Measurements from ENCODE around the gene CHD5.
A peak's percentile ranks its signal among the peaks of the same experiment; 100 is the strongest.
"Not testable (repeated sequence)": the region's sequence is repeated elsewhere in the genome, so short reads cannot be mapped to it uniquely, and the experiment has no call there.

The CHD5 gene

DNA sequence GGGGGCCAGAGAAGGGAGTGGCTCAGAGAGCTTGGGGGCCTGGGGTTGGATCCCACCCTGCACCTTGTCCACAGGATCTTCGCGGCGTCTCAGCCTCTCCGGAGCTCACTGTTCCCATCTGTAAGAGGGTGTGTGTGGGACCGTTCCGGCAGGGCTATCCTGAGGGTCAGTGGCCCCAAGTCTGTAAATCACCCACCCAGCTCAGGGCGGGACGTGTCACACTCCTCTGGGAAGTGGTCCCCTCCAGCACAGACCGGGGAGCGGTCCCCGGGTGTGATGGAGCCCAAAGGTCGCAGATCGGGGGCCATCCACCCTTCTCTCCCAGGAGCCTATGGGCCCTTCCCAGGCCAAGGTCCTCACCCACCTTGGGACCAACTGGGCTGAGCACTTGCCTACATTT, 94.5 kb downstream of the CHD5 start:
- H3K27ac ChIP-seq = no peak overlapping the region
- no peak overlapping the region for H3K9ac ChIP-seq
- peaks cover 58% of the 10 kb centered on the region for H4K20me1 ChIP-seq
- no peak overlapping the region for H3K4me3 ChIP-seq
- H3K36me3 ChIP-seq = peaks cover 76% of the 10 kb centered on the region
- peaks cover 26% of the 10 kb centered on the region for H3K4me1 ChIP-seq
- H3K9me3 ChIP-seq = no peaks in the 10 kb centered on the region
- no peak overlapping the region for H3K4me2 ChIP-seq
- no peak for TF ChIP-seq Cebpa-rat (IDR thresholded peaks at IDR 0.05)
- H3K27me3 ChIP-seq = no peaks in the 10 kb centered on the region

DNA sequence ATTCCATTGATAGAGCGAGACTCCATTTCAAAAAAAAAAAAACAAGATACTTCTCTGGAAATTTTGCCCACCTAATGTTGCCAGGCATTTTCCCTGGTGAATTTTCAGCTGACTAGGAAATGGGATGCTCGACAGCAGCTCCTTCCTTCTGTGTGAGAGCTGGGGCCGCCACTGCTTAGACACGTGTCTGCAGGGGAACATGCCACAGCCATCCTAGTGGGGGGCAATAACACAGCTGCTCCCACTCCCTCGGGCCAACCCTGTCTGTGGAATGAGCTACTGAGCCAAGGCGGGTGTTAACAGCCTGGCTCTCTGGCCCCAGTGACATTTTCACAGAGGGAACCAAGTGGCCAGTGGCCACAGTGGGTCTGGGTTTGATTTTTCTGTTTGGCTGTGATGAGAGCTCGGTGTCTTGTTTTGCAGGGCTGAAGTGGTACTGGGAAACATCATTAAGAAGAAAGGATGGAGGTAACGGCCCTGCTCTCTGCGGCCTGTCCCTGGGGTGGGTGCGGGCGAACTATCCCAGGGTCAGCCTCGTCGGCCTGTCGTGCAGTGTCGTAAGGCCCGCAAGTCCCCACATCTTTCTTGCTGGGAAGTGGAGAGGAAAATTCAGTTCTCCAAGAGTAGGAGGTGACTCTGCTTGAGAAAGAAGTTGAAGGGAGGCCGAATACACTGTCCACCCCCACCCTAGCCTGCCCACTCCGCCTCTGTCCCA, 95.2 kb downstream of the CHD5 start:
- no peaks in the 10 kb centered on the region for H3K9me3 ChIP-seq
- H3K27me3 ChIP-seq = no peaks in the 10 kb centered on the region
- no peak overlapping the region for H3K4me3 ChIP-seq
- H3K4me1 ChIP-seq = peaks cover 30% of the 10 kb centered on the region
- no peak overlapping the region for H3K9ac ChIP-seq
- H4K20me1 ChIP-seq = peaks cover 58% of the 10 kb centered on the region
- TF ChIP-seq Cebpa-rat (IDR thresholded peaks at IDR 0.05) = no peak
- H3K27ac ChIP-seq = no peak overlapping the region
- no peak overlapping the region for H3K4me2 ChIP-seq
- H3K36me3 ChIP-seq = peaks cover 73% of the 10 kb centered on the region

DNA sequence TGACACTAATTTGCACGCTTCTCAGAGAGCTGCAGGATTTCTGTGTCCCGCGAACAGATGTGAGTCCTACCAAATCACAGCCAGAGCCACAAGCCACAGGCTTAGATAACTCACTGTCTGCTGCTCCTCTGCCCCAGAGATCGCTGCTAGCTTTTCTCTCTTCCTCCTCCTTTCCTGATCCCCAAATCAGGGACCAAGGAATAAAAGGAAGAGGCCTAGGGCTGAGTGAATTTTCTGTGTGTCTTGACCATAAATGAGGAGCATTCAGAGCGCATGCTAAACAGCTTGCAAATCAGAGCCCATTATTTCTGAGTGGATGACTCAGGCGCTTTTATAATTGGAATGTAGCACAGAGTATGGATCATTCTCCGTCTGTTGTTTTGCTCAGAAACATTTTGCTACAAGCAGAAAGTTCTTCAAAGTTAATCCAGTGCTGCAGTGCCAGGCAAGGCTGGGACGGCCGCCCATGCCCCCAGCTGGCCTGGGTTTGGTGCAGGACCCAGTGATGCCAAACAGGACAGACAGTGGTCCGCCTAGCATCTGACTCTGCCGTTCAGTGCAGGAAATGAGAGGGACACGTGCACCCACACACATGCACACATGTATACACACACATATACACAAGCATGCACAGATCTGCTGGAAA, 96.2 kb downstream of the CHD5 start:
- H3K9me3 ChIP-seq = no peaks in the 10 kb centered on the region
- no peak overlapping the region for H3K9ac ChIP-seq
- peaks cover 66% of the 10 kb centered on the region for H4K20me1 ChIP-seq
- no peaks in the 10 kb centered on the region for H3K27me3 ChIP-seq
- no peak for TF ChIP-seq Cebpa-rat (IDR thresholded peaks at IDR 0.05)
- no peak overlapping the region for H3K4me3 ChIP-seq
- no peak overlapping the region for H3K4me2 ChIP-seq
- peaks cover 40% of the 10 kb centered on the region for H3K4me1 ChIP-seq
- H3K36me3 ChIP-seq = peaks cover 63% of the 10 kb centered on the region
- no peak overlapping the region; the same call in 1 of the 2 replicates for H3K27ac ChIP-seq

DNA sequence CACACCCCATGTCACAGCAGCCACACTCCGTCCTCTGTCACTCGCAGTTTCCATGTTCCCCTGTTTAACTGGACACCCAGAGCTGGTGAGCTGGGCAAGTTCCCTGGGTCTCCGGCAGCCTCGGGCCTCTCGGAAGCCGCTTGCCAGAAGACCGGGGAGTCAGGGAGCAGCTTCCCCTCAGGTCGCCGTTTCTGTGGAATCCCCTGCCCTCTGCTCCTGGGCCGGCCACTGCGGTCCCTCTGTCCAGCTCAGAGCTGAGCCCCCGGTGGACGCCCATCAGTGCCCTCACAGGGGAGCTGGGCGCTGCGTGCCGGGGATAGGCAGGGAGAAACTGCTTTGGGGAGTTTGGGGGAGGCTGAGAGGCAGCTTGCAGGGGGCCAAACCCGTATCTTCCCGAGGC, 96.7 kb downstream of the CHD5 start:
- H3K9me3 ChIP-seq = no peaks in the 10 kb centered on the region
- H3K27ac ChIP-seq = no peak overlapping the region; the same call in 1 of the 2 replicates
- TF ChIP-seq Cebpa-rat (IDR thresholded peaks at IDR 0.05) = no peak
- peaks cover 66% of the 10 kb centered on the region for H3K36me3 ChIP-seq
- H3K4me1 ChIP-seq = peaks cover 45% of the 10 kb centered on the region
- no peak overlapping the region for H3K9ac ChIP-seq
- H3K27me3 ChIP-seq = no peaks in the 10 kb centered on the region
- H3K4me3 ChIP-seq = no peak overlapping the region
- no peak overlapping the region for H3K4me2 ChIP-seq
- H4K20me1 ChIP-seq = peaks cover 71% of the 10 kb centered on the region

DNA sequence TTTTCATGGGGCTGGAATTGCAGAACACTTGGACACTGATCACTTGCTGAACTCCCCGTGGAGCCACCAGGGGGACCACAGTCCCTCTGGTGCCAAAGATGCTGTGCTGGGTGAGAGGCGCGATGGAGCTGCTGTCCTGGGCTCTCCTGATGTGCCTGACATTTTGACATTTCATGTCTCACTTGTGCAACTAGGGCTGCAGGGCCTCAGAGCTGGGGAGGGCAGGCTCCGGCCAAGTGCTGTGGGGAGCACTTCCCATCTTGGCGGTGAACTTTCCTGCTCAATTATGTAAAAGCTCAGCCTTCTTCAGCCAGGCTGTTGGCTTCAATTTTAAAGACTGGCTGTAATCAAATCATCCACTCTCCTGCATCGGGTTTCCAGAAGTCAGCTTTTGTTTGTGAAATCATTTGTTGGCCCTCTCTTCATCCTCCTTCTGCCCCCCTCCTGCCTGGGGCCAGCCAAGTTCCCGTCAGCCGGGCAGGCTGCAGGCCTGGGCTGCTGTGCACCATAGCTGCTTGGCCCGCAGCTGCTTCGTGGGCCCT, 97.6 kb downstream of the CHD5 start:
- Histone ChIP-seq H3K36me3 (peaks cover 73% of the 10 kb centered on the region), H3K9me3 (no peaks in the 10 kb centered on the region), H3K9ac (no peak overlapping the region), H3K4me1 (peaks cover 53% of the 10 kb centered on the region), H3K27ac (no peak overlapping the region; the same call in 1 of the 2 replicates), H3K4me3 (no peak overlapping the region), H3K27me3 (no peaks in the 10 kb centered on the region), H3K4me2 (no peak overlapping the region), H4K20me1 (peaks cover 80% of the 10 kb centered on the region)
- no peak for TF ChIP-seq Cebpa-rat (IDR thresholded peaks at IDR 0.05)

DNA sequence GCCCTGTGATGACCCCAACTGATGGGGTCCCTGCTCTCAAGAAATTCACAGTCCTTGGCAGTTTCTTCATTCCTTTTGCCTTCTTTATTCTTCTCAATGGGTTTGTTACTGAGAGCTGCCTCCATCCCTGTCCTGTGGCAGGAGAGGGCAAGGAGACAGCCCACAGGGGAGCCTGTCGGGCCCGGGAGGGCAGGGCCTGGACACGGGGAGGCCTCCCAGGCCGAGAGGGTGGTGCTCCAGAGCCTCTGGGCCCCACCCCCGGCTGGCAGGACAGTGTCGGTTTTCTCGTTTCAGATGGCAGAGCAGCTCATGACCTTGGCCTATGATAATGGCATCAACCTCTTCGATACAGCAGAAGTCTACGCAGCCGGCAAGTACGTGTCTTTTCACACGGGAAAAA, 98.2 kb downstream of the CHD5 start:
- no peak overlapping the region for H3K4me3 ChIP-seq
- H3K4me2 ChIP-seq = no peak overlapping the region
- TF ChIP-seq Cebpa-rat (IDR thresholded peaks at IDR 0.05) = no peak

DNA sequence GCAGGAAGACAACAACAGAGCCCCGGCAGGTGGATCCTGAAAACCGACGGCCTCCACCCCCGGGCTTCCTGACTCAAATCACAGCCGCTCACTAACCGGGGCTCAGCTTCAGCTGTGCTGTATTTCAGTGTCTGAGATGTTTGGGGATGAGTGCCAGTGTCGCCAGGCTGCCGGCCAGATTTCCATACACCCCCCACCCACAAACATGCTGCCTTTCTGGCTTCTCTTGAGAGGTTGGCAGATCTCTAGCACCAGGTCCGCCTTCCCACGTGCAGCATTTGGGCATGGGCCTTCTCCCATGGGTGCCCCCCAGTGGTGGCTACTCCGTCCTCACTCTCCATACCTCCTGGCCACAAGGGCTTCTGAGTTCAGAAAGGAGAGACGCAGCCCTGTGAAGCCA, 99.7 kb downstream of the CHD5 start:
- Histone ChIP-seq H3K4me1 (peaks cover 50% of the 10 kb centered on the region), H3K9ac (0 out of 2 replicates have a peak overlapping the region, but pooled peaks have one; percentile 19), H3K27me3 (no peaks in the 10 kb centered on the region), H3K4me3 (no peak overlapping the region; the same call in 1 of the 2 replicates), H3K4me2 (peak overlapping the region; percentile 78), H4K20me1 (peaks cover 97% of the 10 kb centered on the region), H3K9me3 (no peaks in the 10 kb centered on the region), H3K36me3 (peaks cover 85% of the 10 kb centered on the region), H3K27ac (peak overlapping the region; percentile 52; the same call in 1 of the 2 replicates)
- no peak for TF ChIP-seq Cebpa-rat (IDR thresholded peaks at IDR 0.05)

More for the DNA sequence above, 98.2 kb downstream of the CHD5 start:
- Histone ChIP-seq H3K9ac (no peak overlapping the region), H3K9me3 (no peaks in the 10 kb centered on the region), H3K36me3 (peaks cover 76% of the 10 kb centered on the region), H3K27me3 (no peaks in the 10 kb centered on the region), H3K27ac (no peak overlapping the region; the same call in 1 of the 2 replicates), H4K20me1 (peaks cover 86% of the 10 kb centered on the region), H3K4me1 (peaks cover 50% of the 10 kb centered on the region)

DNA sequence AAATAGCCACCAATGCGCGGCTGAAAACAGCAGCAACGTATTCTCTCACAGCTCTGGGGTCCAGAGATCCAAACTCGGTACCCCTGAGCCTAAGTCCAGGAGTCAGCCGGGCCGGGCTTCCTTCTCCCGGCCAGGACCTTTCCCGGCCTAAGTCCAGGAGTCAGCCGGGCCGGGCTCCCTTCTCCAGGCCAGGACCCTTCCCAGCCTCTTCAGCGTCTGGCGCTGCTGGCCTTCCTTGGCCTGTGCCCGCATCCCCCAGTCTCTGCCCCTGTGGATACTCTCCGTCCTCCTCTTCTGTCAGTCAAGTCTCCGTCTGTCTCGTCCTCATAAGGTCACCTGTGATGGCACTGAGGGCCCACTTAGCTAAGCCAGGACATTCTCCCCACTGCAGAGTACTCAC, 102.2 kb downstream of the CHD5 start:
- Histone ChIP-seq H3K4me3 (no peak overlapping the region), H3K4me1 (peaks cover 50% of the 10 kb centered on the region), H3K9me3 (no peaks in the 10 kb centered on the region), H3K27ac (no peak overlapping the region), H3K27me3 (no peaks in the 10 kb centered on the region), H3K36me3 (peaks cover 87% of the 10 kb centered on the region), H3K4me2 (peak overlapping the region; percentile 78; the same call in 1 of the 2 replicates), H3K9ac (no peak overlapping the region), H4K20me1 (peaks cover 99% of the 10 kb centered on the region)
- TF ChIP-seq Cebpa-rat (IDR thresholded peaks at IDR 0.05) = no peak

DNA sequence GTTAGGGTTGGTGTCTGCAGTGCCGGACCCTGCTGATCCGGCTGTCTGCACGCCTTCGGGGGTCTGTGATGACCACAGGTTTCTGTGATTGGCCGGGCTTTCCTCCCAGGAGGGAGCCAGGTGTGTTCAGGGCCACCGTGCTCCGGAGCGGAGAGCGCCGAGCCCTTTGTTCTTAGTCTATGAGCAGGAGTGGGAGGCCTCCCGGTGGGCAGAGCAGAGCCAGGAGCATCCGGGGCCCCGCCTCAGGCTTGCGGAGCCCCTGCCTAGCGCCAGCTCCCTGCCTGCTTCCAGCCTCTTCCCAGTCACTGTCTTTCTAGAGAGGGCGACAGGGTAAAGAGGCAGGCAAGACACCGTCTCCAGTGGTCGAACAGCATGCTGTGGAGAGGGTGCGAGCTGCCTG, 102.6 kb downstream of the CHD5 start:
- H3K27me3 ChIP-seq = no peaks in the 10 kb centered on the region

DNA sequence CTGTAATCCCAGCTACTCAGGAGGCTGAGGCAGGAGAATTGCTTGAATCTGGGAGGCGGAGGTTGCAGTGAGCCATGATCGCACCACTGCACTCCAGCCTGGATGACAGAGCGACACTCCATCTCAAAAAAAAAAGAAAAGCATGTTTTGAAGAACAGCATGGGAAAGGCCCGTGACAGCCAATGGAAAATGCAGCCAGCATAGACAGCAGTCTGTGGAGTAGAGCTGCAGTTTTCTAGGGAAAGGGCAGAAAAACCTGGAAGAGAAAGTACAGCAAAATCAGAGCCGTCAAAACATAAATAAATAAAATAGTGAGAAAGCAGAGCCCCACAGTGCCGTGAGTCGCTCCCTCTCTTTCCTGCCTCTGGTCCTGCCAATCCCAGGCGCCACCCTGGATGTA, 103.1 kb downstream of the CHD5 start:
- H3K4me2 ChIP-seq, H3K4me3 ChIP-seq, H3K9ac ChIP-seq, H3K27ac ChIP-seq, H3K27me3 ChIP-seq, H3K9me3 ChIP-seq: not testable (repeated sequence)
- Histone ChIP-seq H3K4me1 (peaks cover 49% of the 10 kb centered on the region), H4K20me1 (peaks cover 99% of the 10 kb centered on the region), H3K36me3 (peaks cover 87% of the 10 kb centered on the region)

More for the DNA sequence above, 102.6 kb downstream of the CHD5 start:
- no peak overlapping the region for H3K9ac ChIP-seq
- no peak for TF ChIP-seq Cebpa-rat (IDR thresholded peaks at IDR 0.05)
- no peak overlapping the region for H3K4me2 ChIP-seq
- H3K27ac ChIP-seq = no peak overlapping the region
- peaks cover 99% of the 10 kb centered on the region for H4K20me1 ChIP-seq
- H3K4me3 ChIP-seq = no peak overlapping the region
- H3K4me1 ChIP-seq = peaks cover 50% of the 10 kb centered on the region
- peaks cover 87% of the 10 kb centered on the region for H3K36me3 ChIP-seq
- H3K9me3 ChIP-seq = no peaks in the 10 kb centered on the region
